ENCODE measurements around the gene ETV5.

The ETV5 gene

GRCh38 chr3:186082150-186082549 is 26.7 kb downstream of the ETV5 start:
- TF ChIP-seq CTCF (IDR thresholded peaks at IDR 0.05; ENCODE audit: extremely low read depth, insufficient read depth, missing control alignments): no peak
- DNase-seq (ENCODE audit: low spot score): no peak
- in situ Hi-C loops (cut with MboI; ENCODE audit: low pct_unique_long_range_greater_than_20kb, low sequenced_read_pairs, unreplicated experiment): no loop called here

- DNase-seq (ENCODE audit: low spot score): no peak
- in situ Hi-C loops (cut with MboI; ENCODE audit: low pct_unique_long_range_greater_than_20kb, low sequenced_read_pairs, unreplicated experiment): no loop called here
- TF ChIP-seq CTCF (IDR thresholded peaks at IDR 0.05; ENCODE audit: extremely low read depth, insufficient read depth, missing control alignments): no peak
Measured at GRCh38 chr3:186081678-186082077, 27.2 kb downstream of the ETV5 start.

GRCh38 chr3:186080849-186081438 is 27.9 kb downstream of the ETV5 start:
- TF ChIP-seq CTCF (IDR thresholded peaks at IDR 0.05; ENCODE audit: extremely low read depth, insufficient read depth, missing control alignments): no peak
- no peak for DNase-seq (ENCODE audit: low spot score)
- in situ Hi-C loops (cut with MboI; ENCODE audit: low pct_unique_long_range_greater_than_20kb, low sequenced_read_pairs, unreplicated experiment): no loop called here

- no peak for TF ChIP-seq CTCF (IDR thresholded peaks at IDR 0.05; ENCODE audit: extremely low read depth, insufficient read depth, missing control alignments)
- in situ Hi-C loops (cut with MboI; ENCODE audit: low pct_unique_long_range_greater_than_20kb, low sequenced_read_pairs, unreplicated experiment): no loop called here
- DNase-seq (ENCODE audit: low spot score): no peak
Measured at GRCh38 chr3:186079925-186080324, 29.0 kb downstream of the ETV5 start.

- no peak for DNase-seq (ENCODE audit: low spot score)
- in situ Hi-C loops (cut with MboI; ENCODE audit: low pct_unique_long_range_greater_than_20kb, low sequenced_read_pairs, unreplicated experiment): no loop called here
- no peak for TF ChIP-seq CTCF (IDR thresholded peaks at IDR 0.05; ENCODE audit: extremely low read depth, insufficient read depth, missing control alignments)
Measured at GRCh38 chr3:186077466-186077865, 31.4 kb downstream of the ETV5 start.

GRCh38 chr3:186075931-186076567 is 32.8 kb downstream of the ETV5 start:
- in situ Hi-C loops (cut with MboI; ENCODE audit: low pct_unique_long_range_greater_than_20kb, low sequenced_read_pairs, unreplicated experiment): no loop called here
- TF ChIP-seq CTCF (IDR thresholded peaks at IDR 0.05; ENCODE audit: extremely low read depth, insufficient read depth, missing control alignments): no peak
- no peak for DNase-seq (ENCODE audit: low spot score)

Measured in GM13977 (cell line).